Fibroblast of pulmonary artery (primary cell): ENCODE measurements around the gene MANEAL.

ENCODE experiments used
- DNase-seq: peaks from one replicate; pipeline ENCODE4 v3.0.0-alpha.2; 2010; ENCODE audit warnings: low read depth
- H3K4me3 ChIP-seq: replicated peaks from 2 replicates; pipeline ENCODE4 v1.5.1; 2011; ENCODE audit warnings: low read depth, mild to moderate bottlenecking, control low read depth, low read length, moderate library complexity
- CTCF ChIP-seq: IDR thresholded peaks from 2 replicates; pipeline ENCODE4 v1.5.1; 2011; ENCODE audit warnings: mild to moderate bottlenecking, control low read depth, low read length, inconsistent platforms; ENCODE audit errors: missing control alignments

Gene MANEAL

GRCh38 chr1:37845049-37845646 is 51.5 kb downstream of the MANEAL start:
- TF ChIP-seq CTCF, result no peak
- no peak for DNase-seq
- H3K4me3 ChIP-seq, result no peak overlapping the region

- no peak for TF ChIP-seq CTCF
- peak; percentile 65 for DNase-seq
- H3K4me3 ChIP-seq, result no peak overlapping the region
Observed at GRCh38 chr1:37845786-37846185, 52.1 kb downstream of the MANEAL start.

- DNase-seq, result no peak
- no peak overlapping the region for H3K4me3 ChIP-seq
- TF ChIP-seq CTCF, result no peak
Observed at GRCh38 chr1:37846647-37847339, 53.1 kb downstream of the MANEAL start.

- H3K4me3 ChIP-seq, result no peak overlapping the region
Observed at GRCh38 chr1:37849480-37849879, 55.8 kb downstream of the MANEAL start.

GRCh38 chr1:37850352-37850955 is 56.8 kb downstream of the MANEAL start:
- DNase-seq, result peak; percentile 54
- H3K4me3 ChIP-seq, result no peak overlapping the region
- no peak for TF ChIP-seq CTCF

More at GRCh38 chr1:37849480-37849879, 55.8 kb downstream of the MANEAL start:
- DNase-seq, result no peak
- TF ChIP-seq CTCF, result no peak
